A549 (cell line): ENCODE measurements around the gene CASP6. TPM values are rescaled to one million over a fixed set of nuclear protein-coding genes. Genes with fewer than 3 reads are reported as not detected.
"Not testable (repeated sequence)": the region's sequence is repeated elsewhere in the genome, so short reads cannot be mapped to it uniquely, and the experiment has no call there.

ENCODE experiments used
- ATAC-seq, 2 experiments: fragments of 200-7000 bp in 1 of 2; fragments of >200 bp in 1 of 2; cut with Nextera tagmentation in 1 of 2; cut with Tn5 transposase in 1 of 2; 3 replicates each; pipeline versions ENCODE4 v1.8.0 to v1.9.1; 2018 to 2020; ENCODE audit warnings: mild to moderate bottlenecking in 1 of 2, moderate library complexity in 1 of 2
- CTCF ChIA-PET: fragments of 300-600 bp; sonication (Branson Sonifier 250); formaldehyde crosslinking; extraction: SDS; loops from one replicate; lab custom pipeline; 2021; ENCODE audit warnings: antibody characterized with exemption, inconsistent platforms; lab: Yijun Ruan, JAX
- POLR2A ChIA-PET: fragments of 350-600 bp; formaldehyde crosslinking; extraction: SDS; loops from one replicate; lab custom pipeline; 2021; ENCODE audit warnings: antibody characterized with exemption, inconsistent platforms; lab: Yijun Ruan, JAX
- DNase-seq, 2 experiments: peaks; one replicate each; pipeline versions ENCODE4 v3.0.0 to v3.0.0-alpha.2; 2011 to 2016; ENCODE audit warnings: low read depth in 1 of 2, low spot score in 1 of 2
- FAIRE-seq: peaks from 2 replicates; lab custom pipeline; 2011; peaks lifted over from hg19 to GRCh38; lab: Jason Lieb, UNC
- H3K27ac ChIP-seq, 2 experiments: fragments of >200 bp; sonication (Bioruptor Twin); formaldehyde crosslinking; 3 replicates each; pipeline ENCODE4 v1.5.1; 2016 to 2017
- H3K4me1 ChIP-seq: fragments of >200 bp; sonication (Bioruptor Twin); formaldehyde crosslinking; 3 replicates; pipeline ENCODE4 v1.6.1; 2016
- H3K4me2 ChIP-seq: fragments of >200 bp; sonication (Bioruptor Twin); formaldehyde crosslinking; 3 replicates; pipeline ENCODE4 v1.6.1; 2016
- H3K4me3 ChIP-seq: fragments of >200 bp; sonication (Bioruptor Twin); formaldehyde crosslinking; 3 replicates; pipeline ENCODE4 v1.5.1; 2016
- H3K9me3 ChIP-seq: fragments of >200 bp; sonication (Bioruptor Twin); formaldehyde crosslinking; 3 replicates; pipeline ENCODE4 v1.6.1; 2016
- CBX2 ChIP-seq: fragments of 200-600 bp; sonication (generic); IDR thresholded peaks from 2 replicates; pipeline ENCODE4 v1.6.1; 2016; ENCODE audit warnings: low read depth, mild to moderate bottlenecking, borderline replicate concordance
- CBX8 ChIP-seq: fragments of 200-600 bp; sonication (generic); IDR thresholded peaks from 2 replicates; pipeline ENCODE4 v1.6.1; 2016
- CEBPB ChIP-seq, 2 experiments: fragments of >200 bp in 1 of 2; sonication (Bioruptor Twin) in 1 of 2; formaldehyde crosslinking in 1 of 2; IDR thresholded peaks; 2 replicates each; pipeline ENCODE4 v1.6.1; 2012 to 2016
- CHD2 ChIP-seq: fragments of 150-350 bp; IDR thresholded peaks from 2 replicates; pipeline ENCODE4 v1.6.1; 2014; ENCODE audit warnings: low read length; ENCODE audit not compliant: partially characterized antibody
- EP300 ChIP-seq, 2 experiments: fragments of >200 bp; sonication (Bioruptor Twin); formaldehyde crosslinking; IDR thresholded peaks; 2 replicates in 1 of 2; 3 replicates in 1 of 2; pipeline ENCODE4 v1.6.1; 2016 to 2017
- FOXS1 ChIP-seq: fragments of 250-450 bp; sonication (Bioruptor Pico); IDR thresholded peaks from 2 replicates; pipeline ENCODE4 v1.5.0; 2020; ENCODE audit warnings: mild to moderate bottlenecking, moderate library complexity
- GATA3 ChIP-seq: IDR thresholded peaks from 2 replicates; pipeline ENCODE4 v1.6.1; 2012; ENCODE audit warnings: borderline replicate concordance
- HDAC2 ChIP-seq: fragments of 200-600 bp; sonication (generic); IDR thresholded peaks from 2 replicates; pipeline ENCODE4 v1.6.1; 2016
- HOXB5 ChIP-seq: fragments of 250-450 bp; sonication (Bioruptor Pico); IDR thresholded peaks from 2 replicates; pipeline ENCODE4 v1.5.0; 2020; ENCODE audit warnings: mild to moderate bottlenecking, moderate library complexity
- KDM1A ChIP-seq: fragments of 200-600 bp; sonication (generic); IDR thresholded peaks from 2 replicates; pipeline ENCODE4 v1.6.1; 2016; ENCODE audit warnings: low read depth, mild to moderate bottlenecking
- KDM5A ChIP-seq: fragments of 200-600 bp; sonication (generic); IDR thresholded peaks from 2 replicates; pipeline ENCODE4 v1.6.1; 2016; ENCODE audit warnings: antibody characterized with exemption, mild to moderate bottlenecking
- NPAS2 ChIP-seq: fragments of 250-450 bp; sonication (Bioruptor Pico); IDR thresholded peaks from 2 replicates; pipeline ENCODE4 v1.8.0; 2022; ENCODE audit warnings: mild to moderate bottlenecking, moderate library complexity, borderline replicate concordance
- POLR2AphosphoS2 ChIP-seq: conservative IDR thresholded peaks from 2 replicates; pipeline ENCODE4 v1.6.1; 2012; ENCODE audit warnings: low read length, improper control_type of control experiment, inconsistent platforms
- TP53 ChIP-seq: fragments of 250-450 bp; sonication (Bioruptor Pico); IDR thresholded peaks from 2 replicates; pipeline ENCODE4 v1.5.0; 2021; ENCODE audit warnings: mild to moderate bottlenecking, moderate library complexity
- ZC3H11A ChIP-seq: fragments of 450-650 bp; IDR thresholded peaks from 2 replicates; pipeline ENCODE4 v1.6.1; 2014; ENCODE audit warnings: antibody characterized with exemption, mild to moderate bottlenecking
- WGBS: methylation state at CpG from one replicate; pipeline ENCODE4 v1.1.6; 2017; ENCODE audit errors: missing lambda C conversion rate; 5-methylcytosine and 5-hydroxymethylcytosine counted together
- polyA plus RNA-seq, 4 experiments: library from polyadenylated mRNA; depleted of rRNA in 3 of 4; stranded (reverse); fragments of >200 nt; fragmentation: RNase III in 1 of 4; extraction: RNeasy Plus Mini Kit Qiagen cat#74134 plus additional on column Dnase treatment in 1 of 4; gene quantifications; 2 replicates in 3 of 4; 3 replicates in 1 of 4; pipeline ENCODE4 v1.2.3, GENCODE V29; 2011 to 2017
- TF ChIP-seq, protein P1 (sequence below): IDR thresholded peaks from 2 replicates; pipeline ENCODE4 v1.6.1; 2012
- TF ChIP-seq, protein P2 (sequence below): fragments of >200 bp; sonication (Bioruptor Twin); formaldehyde crosslinking; IDR thresholded peaks from 2 replicates; pipeline ENCODE4 v1.6.1; 2016
- TF ChIP-seq, protein P3 (sequence below): fragments of >200 bp; sonication (Bioruptor Twin); formaldehyde crosslinking; IDR thresholded peaks from 3 replicates; pipeline ENCODE4 v1.5.1; 2016
- TF ChIP-seq, protein P4 (sequence below): IDR thresholded peaks from 2 replicates; pipeline ENCODE4 v1.6.1; 2012; ENCODE audit warnings: low read depth, borderline replicate concordance
- TF ChIP-seq, protein P5 (sequence below): fragments of >200 bp; sonication (Bioruptor Twin); formaldehyde crosslinking; IDR thresholded peaks from 3 replicates; pipeline ENCODE4 v1.6.1; 2016

The CASP6 gene
- polyA plus RNA-seq, 2 of the 4 experiments (the other 2 are of a cell fraction), result 19.2 to 32.6 TPM

DNA sequence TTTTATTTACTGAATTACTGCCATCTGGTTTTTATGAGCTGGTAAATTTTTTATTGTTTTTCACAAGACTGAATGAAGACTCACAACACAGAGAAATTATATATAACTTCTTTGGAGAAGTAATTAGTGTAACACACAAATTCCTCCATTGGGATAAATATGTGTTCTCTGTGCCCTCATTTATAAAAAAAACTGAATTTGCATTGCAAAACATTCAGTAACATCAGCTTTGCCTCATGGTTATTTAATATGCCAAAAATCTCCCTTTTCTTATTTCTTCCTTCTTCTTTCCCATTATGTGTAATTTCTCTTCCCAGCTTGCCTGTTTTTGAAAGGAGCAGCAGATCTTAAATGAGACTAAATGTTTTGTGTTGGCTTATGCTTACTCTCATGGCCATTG is 18.5 kb downstream of the CASP6 start:
- DNase-seq, result no peak
- TF ChIP-seq KDM1A, result no peak
- TF ChIP-seq, all 56 proteins: peak for 0
- Histone ChIP-seq H3K4me1 (no peaks in the 10 kb centered on the region), H3K9me3 (no peaks in the 10 kb centered on the region), H3K4me3 (no peak overlapping the region), H3K27ac (no peak overlapping the region), H3K4me2 (no peak overlapping the region)
- FAIRE-seq (no peak), ATAC-seq (no peak)
- ChIA-PET POLR2A (no interaction called here), CTCF (no interaction called here)

DNA sequence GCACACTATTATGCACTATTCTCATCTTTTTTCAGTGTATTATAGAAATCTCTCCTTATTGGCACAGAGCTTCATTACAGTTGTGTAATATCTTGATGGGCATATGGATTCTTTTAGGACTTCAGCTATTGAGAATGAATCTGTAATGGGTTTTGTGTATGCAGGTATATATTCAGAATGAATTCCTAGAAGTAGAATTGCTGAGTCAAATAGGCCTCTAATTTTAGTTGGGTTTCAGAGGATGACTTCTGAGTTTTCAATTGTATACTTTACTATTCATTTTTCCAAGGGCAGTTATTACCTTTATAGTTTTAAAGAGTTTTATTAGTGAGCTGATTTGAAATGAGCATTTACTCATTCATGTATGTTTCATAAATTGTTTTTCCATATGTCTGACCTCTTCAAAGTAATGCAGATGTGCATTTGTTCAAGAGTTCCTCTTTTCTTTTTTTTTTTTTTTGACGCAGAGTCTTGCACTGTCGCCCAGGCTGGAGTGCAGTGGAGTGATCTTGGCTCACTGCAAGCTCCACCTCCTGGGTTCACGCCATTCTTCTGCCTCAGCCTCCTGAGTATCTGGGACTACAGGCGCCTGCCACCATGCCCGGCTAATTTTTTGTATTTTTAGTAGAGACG is 19.5 kb downstream of the CASP6 start:
- DNase-seq (no peak), FAIRE-seq (no peak), ATAC-seq (no peak)
- Histone ChIP-seq H3K4me3 (no peak overlapping the region), H3K27ac (no peak overlapping the region), H3K9me3 (no peaks in the 10 kb centered on the region), H3K4me1 (no peaks in the 10 kb centered on the region), H3K4me2 (no peak overlapping the region)
- TF ChIP-seq, protein P1, sequence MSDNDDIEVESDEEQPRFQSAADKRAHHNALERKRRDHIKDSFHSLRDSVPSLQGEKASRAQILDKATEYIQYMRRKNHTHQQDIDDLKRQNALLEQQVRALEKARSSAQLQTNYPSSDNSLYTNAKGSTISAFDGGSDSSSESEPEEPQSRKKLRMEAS, result no peak
- TF ChIP-seq, protein P2, sequence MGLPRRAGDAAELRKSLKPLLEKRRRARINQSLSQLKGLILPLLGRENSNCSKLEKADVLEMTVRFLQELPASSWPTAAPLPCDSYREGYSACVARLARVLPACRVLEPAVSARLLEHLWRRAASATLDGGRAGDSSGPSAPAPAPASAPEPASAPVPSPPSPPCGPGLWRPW, result no peak
- no peak for TF ChIP-seq FOXS1 (CRISPR knock-in tag)
- TF ChIP-seq CBX8, result no peak
- 94% methylated on average over 6 of the region's 6 CpGs for WGBS
- POLR2A ChIA-PET, result no interaction called here
- CTCF ChIA-PET, result interaction anchor here (1.1 kb wide), 1 partner anchor 17 kb away, joined by 3 read pairs; no protein-coding TSS in a partner anchor

DNA sequence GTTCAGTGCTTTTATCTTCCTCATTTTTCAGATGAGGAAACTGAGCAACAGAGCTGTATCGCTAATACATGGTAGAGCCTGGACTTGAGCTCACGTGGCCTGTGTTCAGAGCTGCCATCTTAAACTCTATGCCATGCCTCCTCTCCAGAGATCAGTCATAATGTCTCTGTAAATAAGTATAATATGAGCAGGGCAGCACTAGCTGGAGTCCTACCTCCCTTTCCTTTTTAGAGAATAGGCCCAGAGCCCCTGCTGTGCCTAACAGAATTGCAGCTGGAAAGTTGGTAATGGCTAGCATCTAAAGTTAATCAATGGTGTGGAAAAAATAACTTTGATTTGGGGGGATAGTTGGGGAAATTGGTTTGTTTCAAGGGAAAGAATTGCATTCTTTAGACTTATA is 20.4 kb downstream of the CASP6 start:
- DNase-seq, result no peak
- Histone ChIP-seq H3K27ac (no peak overlapping the region), H3K4me2 (no peak overlapping the region), H3K4me1 (no peaks in the 10 kb centered on the region), H3K9me3 (no peaks in the 10 kb centered on the region), H3K4me3 (no peak overlapping the region)
- ChIA-PET POLR2A (no interaction called here), CTCF (no interaction called here)
- 96% methylated on average over 2 of the region's 2 CpGs for WGBS
- no peak for ATAC-seq
- TF ChIP-seq HDAC2 (no peak), GATA3 (no peak), HOXB5 (CRISPR knock-in tag) (no peak), CBX2 (no peak), NPAS2 (CRISPR knock-in tag) (no peak), ZC3H11A (no peak), CHD2 (no peak), KDM5A (no peak), CEBPB (IDR thresholded peaks at IDR 0.05) (no peak), POLR2AphosphoS2 (no peak), EP300 (IDR thresholded peaks at IDR 0.05) (no peak), TP53 (no peak)
- TF ChIP-seq, protein P3, sequence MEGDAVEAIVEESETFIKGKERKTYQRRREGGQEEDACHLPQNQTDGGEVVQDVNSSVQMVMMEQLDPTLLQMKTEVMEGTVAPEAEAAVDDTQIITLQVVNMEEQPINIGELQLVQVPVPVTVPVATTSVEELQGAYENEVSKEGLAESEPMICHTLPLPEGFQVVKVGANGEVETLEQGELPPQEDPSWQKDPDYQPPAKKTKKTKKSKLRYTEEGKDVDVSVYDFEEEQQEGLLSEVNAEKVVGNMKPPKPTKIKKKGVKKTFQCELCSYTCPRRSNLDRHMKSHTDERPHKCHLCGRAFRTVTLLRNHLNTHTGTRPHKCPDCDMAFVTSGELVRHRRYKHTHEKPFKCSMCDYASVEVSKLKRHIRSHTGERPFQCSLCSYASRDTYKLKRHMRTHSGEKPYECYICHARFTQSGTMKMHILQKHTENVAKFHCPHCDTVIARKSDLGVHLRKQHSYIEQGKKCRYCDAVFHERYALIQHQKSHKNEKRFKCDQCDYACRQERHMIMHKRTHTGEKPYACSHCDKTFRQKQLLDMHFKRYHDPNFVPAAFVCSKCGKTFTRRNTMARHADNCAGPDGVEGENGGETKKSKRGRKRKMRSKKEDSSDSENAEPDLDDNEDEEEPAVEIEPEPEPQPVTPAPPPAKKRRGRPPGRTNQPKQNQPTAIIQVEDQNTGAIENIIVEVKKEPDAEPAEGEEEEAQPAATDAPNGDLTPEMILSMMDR, result no peak
- TF ChIP-seq, protein P4, sequence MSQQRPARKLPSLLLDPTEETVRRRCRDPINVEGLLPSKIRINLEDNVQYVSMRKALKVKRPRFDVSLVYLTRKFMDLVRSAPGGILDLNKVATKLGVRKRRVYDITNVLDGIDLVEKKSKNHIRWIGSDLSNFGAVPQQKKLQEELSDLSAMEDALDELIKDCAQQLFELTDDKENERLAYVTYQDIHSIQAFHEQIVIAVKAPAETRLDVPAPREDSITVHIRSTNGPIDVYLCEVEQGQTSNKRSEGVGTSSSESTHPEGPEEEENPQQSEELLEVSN, result no peak
- TF ChIP-seq, protein P5, sequence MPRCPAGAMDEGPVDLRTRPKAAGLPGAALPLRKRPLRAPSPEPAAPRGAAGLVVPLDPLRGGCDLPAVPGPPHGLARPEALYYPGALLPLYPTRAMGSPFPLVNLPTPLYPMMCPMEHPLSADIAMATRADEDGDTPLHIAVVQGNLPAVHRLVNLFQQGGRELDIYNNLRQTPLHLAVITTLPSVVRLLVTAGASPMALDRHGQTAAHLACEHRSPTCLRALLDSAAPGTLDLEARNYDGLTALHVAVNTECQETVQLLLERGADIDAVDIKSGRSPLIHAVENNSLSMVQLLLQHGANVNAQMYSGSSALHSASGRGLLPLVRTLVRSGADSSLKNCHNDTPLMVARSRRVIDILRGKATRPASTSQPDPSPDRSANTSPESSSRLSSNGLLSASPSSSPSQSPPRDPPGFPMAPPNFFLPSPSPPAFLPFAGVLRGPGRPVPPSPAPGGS, result no peak
- no peak for FAIRE-seq

DNA sequence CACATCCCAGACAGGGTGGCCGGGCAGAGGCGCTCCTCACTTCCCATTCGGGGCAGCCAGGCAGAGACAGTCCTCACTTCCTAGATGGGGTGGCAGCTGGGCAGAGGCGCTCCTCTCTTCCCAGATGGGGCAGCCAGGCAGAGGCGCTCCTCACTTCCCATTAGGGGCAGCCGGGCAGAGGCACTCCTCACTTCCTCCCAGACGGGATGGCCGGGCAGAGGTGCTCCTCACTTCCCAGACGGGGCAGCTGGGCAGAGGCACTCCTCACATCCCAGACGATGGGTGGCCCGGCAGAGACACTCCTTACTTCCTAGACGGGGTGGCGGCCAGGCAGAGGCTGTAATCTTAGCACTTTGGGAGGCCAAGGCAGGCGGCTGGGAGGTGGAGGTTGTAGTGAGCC is 24.3 kb downstream of the CASP6 start:
- FAIRE-seq, result not testable (repeated sequence)

DNA sequence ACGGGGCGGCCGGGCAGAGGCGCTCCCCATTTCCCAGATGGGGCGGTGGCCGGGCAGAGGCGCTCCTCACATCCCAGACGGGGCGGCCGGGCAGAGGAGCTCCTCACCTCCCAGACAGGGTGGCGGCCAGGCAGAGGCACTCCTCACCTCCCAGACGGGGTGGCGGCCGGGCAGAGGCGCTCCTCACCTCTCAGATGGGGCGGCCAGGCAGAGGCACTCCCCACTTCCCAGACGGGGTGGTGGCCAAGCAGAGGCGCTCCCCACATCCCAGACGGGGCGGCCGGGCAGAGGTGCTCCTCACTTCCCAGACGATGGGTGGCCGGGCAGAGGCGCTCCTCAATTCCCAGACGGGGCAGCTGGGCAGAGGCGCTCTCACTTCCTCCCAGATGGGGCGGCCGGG is 24.8 kb downstream of the CASP6 start:
- H3K4me3 ChIP-seq, H3K4me1 ChIP-seq, POLR2A ChIA-PET, H3K4me2 ChIP-seq, DNase-seq, FAIRE-seq, H3K9me3 ChIP-seq, ATAC-seq, H3K27ac ChIP-seq: not testable (repeated sequence)
- 100% methylated on average over 1 of the region's 28 CpGs for WGBS
- CTCF ChIA-PET, result interaction anchor here (0.6 to 0.7 kb wide), 2 partner anchors 54 to 75 kb away, joined by 3 read pairs; no protein-coding TSS in a partner anchor

More for the DNA sequence above, 24.3 kb downstream of the CASP6 start:
- 85% methylated on average over 4 of the region's 14 CpGs for WGBS
- H3K27ac ChIP-seq, POLR2A ChIA-PET, DNase-seq, H3K9me3 ChIP-seq, H3K4me2 ChIP-seq, H3K4me1 ChIP-seq, H3K4me3 ChIP-seq, ATAC-seq: not testable (repeated sequence)
- CTCF ChIA-PET, result interaction anchor here (0.6 kb wide), 1 partner anchor 75 kb away, joined by 3 read pairs; no protein-coding TSS in a partner anchor
